H1 (cell line): ENCODE data around the gene ABCD1. TPM values are rescaled to one million over a fixed set of nuclear protein-coding genes. Genes with fewer than 3 reads are reported as not detected.

Experiments
- SIRT6 ChIP-seq: IDR thresholded peaks from one replicate; pipeline ENCODE4 v1.7.1; 2012; ENCODE audit warnings: low read length, inconsistent platforms
- polyA plus RNA-seq, 7 experiments: library from polyadenylated mRNA; depleted of rRNA in 3 of 7; stranded (reverse) in 5 of 7; unstranded in 2 of 7; fragments of >200 nt in 5 of 7; fragments of 200-250 nt in 2 of 7; gene quantifications; 1 replicate in 5 of 7; 2 replicates in 1 of 7; 4 replicates in 1 of 7; pipeline versions ENCODE4 v1.2.1 to v1.2.3, GENCODE V29; 2011 to 2013; ENCODE audit warnings: missing spikeins in 2 of 7, mixed read lengths in 2 of 7
- total RNA-seq: library from RNA; stranded (reverse); fragmentation: NEBNext Ultra II Directional; extraction: Animal tissue kit (Norgen Biotek cat#: 25700); gene quantifications from 2 replicates; pipeline ENCODE4 v1.2.1, GENCODE V29; 2021

ABCD1 gene
- total and polyA plus RNA-seq, 2 of the 8 experiments (the other 6 are each of a cell fraction or from before 2014, with no cell fraction given): 3.1 to 6.6 TPM

DNA sequence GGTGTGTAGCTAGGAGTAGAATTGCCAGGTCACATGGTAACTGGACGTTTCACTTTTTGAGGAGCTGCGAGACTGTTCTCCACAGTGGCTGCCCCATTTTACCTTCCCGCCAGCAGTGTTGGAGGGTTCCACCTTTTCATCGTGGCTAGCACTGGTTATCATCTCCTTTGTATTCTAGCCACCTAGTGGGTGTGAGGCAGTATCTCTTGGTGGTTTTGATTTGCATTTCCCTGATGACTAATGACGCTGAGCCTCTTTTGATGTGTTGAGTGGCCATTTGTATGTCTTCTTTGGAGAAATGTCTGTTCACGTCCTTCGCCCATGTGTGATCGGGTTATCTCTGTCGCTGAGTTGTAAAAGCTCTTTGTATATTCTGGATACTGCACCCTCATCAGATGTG lies 10.6 kb downstream of the ABCD1 start (continued):
- no peak for TF ChIP-seq SIRT6
- TF ChIP-seq, all 59 proteins: peak for 1
